Bronchial epithelial cell (primary cell): ENCODE measurements around the gene UBAC2. TPM values are rescaled to one million over a fixed set of nuclear protein-coding genes. Genes with fewer than 3 reads are reported as not detected.

Experiments used
- DNase-seq: peaks from one replicate; pipeline ENCODE4 v3.0.0-alpha.2; 2010; ENCODE audit warnings: low read depth
- FAIRE-seq: peaks from 2 replicates; lab custom pipeline; 2011; peaks lifted over from hg19 to GRCh38; lab: Jason Lieb, UNC
- H3K27me3 ChIP-seq: 2 replicates; pipeline ENCODE4 v1.5.1; 2011; ENCODE audit warnings: low read length; ENCODE audit not compliant: control insufficient read depth, insufficient read depth
- H3K36me3 ChIP-seq: 2 replicates; pipeline ENCODE4 v1.5.1; 2011; ENCODE audit warnings: low read length; ENCODE audit not compliant: control insufficient read depth, insufficient read depth
- H3K4me3 ChIP-seq: 2 replicates; pipeline ENCODE4 v1.5.1; 2011; ENCODE audit warnings: mild to moderate bottlenecking, low read depth, low read length, control low read depth
- CTCF ChIP-seq: IDR thresholded peaks from 2 replicates; pipeline ENCODE4 v1.5.1; 2011; ENCODE audit warnings: mild to moderate bottlenecking, moderate library complexity, low read length, control low read depth, inconsistent platforms; ENCODE audit not compliant: insufficient read depth, severe bottlenecking
- total RNA-seq: library from RNA; depleted of rRNA; stranded (reverse); fragments of >200 nt; gene quantifications from 2 replicates; pipeline ENCODE4 v1.2.1, GENCODE V29; 2014

Gene UBAC2
- total RNA-seq, 1 donor from 2014 or later: 40.0 TPM

DNA sequence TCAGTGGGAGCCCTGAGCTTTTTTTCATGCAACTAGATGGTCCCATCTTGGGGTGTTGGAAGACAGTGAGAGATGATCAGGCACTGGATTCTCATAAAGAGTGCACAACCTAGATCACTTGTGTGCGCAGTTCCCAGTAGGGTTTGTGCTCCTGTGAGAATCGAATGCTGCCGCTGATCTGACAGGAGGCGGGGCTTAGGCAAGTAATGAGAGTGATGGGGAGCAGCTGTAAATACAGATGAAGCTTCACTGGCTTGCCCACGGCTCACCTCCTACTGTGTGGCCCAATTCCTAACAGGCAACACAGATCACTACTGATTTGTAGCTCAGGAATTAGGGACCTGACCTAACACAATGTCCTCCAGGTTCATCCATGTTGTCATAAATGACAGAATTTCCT, 43.6 kb upstream of the UBAC2 start:
- DNase-seq (no peak), FAIRE-seq (peak; percentile 28)
- H3K27me3 ChIP-seq: no peaks in the 10 kb centered on the region
- no peak overlapping the region for H3K4me3 ChIP-seq
- TF ChIP-seq CTCF: no peak
- H3K36me3 ChIP-seq: no peaks in the 10 kb centered on the region

- no peak for TF ChIP-seq CTCF
- FAIRE-seq (no peak), DNase-seq (no peak)
- no peak overlapping the region for H3K4me3 ChIP-seq
- H3K27me3 ChIP-seq: no peaks in the 10 kb centered on the region
- no peaks in the 10 kb centered on the region for H3K36me3 ChIP-seq
Measured at GRCh38 chr13:99158846-99159245, 41.8 kb upstream of the UBAC2 start.

DNA sequence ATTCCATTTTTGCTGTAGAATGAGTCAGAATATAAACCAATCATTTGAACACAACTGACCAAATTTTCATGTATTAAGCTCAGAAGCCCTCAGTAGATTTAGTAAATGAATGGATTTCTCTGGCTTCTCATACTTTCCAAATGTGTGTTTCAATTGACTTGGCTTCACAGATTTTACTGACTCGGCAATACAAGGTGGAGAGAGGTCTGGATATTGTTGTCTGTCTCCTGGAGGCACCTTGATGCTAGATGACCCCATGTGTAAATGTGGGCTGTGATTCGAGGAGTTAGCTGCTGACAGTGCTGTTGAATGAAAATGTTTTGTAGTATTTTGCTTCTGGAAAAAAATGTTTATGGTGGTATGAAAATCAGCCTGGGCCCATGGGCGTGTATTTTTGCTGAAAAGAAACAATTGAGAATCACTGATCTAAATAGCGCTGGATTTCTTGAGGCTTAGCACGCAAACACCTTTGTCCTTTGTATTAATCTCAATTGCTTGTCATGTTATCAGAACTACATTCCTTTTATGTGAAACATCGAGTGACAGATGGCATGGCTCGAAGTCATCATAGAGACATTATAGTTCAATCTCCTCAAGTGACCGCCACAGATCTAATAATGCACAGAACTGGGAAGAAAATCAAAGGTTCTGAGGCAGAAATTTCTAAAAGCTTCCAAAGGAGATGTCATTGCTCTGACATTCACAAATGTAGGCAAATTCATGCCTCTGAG, 41.2 kb upstream of the UBAC2 start:
- no peaks in the 10 kb centered on the region for H3K36me3 ChIP-seq
- no peak for TF ChIP-seq CTCF
- H3K4me3 ChIP-seq: no peak overlapping the region
- no peak for DNase-seq
- no peaks in the 10 kb centered on the region for H3K27me3 ChIP-seq
- FAIRE-seq: no peak

DNA sequence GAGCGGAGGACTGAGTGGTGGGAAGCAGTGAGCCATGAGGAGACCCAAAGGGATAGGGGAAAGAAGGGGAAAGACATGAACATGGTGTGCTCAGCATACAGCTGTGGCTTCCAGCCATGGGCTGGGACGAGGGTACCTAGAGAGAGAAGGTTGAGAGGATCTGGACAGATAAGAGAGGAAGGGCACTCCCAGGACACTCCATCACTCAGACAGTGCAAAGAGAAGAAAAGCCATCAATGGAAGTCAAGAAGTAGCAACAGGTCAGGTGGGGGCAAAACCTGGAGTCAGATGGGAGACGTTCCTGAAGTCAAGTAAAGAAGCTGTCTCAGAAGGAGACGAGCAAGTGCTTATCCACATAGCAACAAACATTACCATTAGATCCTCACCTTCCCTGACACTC, 40.2 kb upstream of the UBAC2 start:
- FAIRE-seq: peak; percentile 32
- Histone ChIP-seq H3K36me3 (no peaks in the 10 kb centered on the region), H3K4me3 (no peak overlapping the region), H3K27me3 (no peaks in the 10 kb centered on the region)
- no peak for TF ChIP-seq CTCF
- DNase-seq: no peak

DNA sequence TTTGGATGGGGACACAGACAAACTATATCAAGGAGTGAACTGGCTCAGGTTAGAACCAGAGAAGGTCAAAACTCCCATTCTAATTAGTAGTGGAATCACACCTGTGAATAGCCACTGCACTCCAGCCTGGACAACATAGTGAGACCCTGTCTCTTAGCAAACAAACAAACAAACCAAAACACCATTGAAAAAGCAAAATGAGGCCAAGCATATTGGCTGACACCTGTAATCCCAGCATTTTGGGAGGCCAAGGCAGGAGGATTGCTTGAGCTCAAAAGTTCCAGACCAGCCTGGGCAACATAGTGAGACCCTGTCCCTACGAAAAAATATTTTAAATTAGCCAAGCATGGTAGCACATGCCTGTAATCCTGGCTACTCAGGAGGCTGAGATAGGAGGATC, 39.1 kb upstream of the UBAC2 start:
- H3K27me3 ChIP-seq: no peaks in the 10 kb centered on the region
- no peak for DNase-seq
- no peak overlapping the region for H3K4me3 ChIP-seq
- H3K36me3 ChIP-seq: no peaks in the 10 kb centered on the region
- TF ChIP-seq CTCF: no peak
- no peak for FAIRE-seq
